Osteoblast (primary cell): Measurements from ENCODE around the gene TOP3B. TPM values are rescaled to one million over a fixed set of nuclear protein-coding genes. Genes with fewer than 3 reads are reported as not detected.

ENCODE experiments used
- DNase-seq: peaks from one replicate; pipeline ENCODE4 v3.0.0; 2011; ENCODE audit warnings: low spot score, mixed read lengths; ENCODE audit not compliant: insufficient read length; ENCODE audit errors: missing footprints
- H2AFZ ChIP-seq: 2 replicates; pipeline ENCODE4 v1.6.0; 2011; ENCODE audit warnings: mild to moderate bottlenecking, low read length
- H3K27ac ChIP-seq: 2 replicates; pipeline ENCODE4 v1.5.1; 2011; ENCODE audit warnings: mild to moderate bottlenecking, low read depth, low read length, moderate library complexity
- H3K27me3 ChIP-seq: 2 replicates; pipeline ENCODE4 v1.6.0; 2012; ENCODE audit warnings: mild to moderate bottlenecking, control low read depth, inconsistent platforms, low read length, moderate library complexity; ENCODE audit not compliant: insufficient read depth
- H3K36me3 ChIP-seq: 2 replicates; pipeline ENCODE4 v1.5.1; 2011; ENCODE audit warnings: mild to moderate bottlenecking, low read length, control low read depth, moderate library complexity; ENCODE audit not compliant: insufficient read depth
- H3K4me1 ChIP-seq: 2 replicates; pipeline ENCODE4 v1.5.1; 2011; ENCODE audit warnings: mild to moderate bottlenecking, low read length, control low read depth, moderate library complexity; ENCODE audit not compliant: insufficient read depth
- H3K4me2 ChIP-seq: 2 replicates; pipeline ENCODE4 v1.6.0; 2011; ENCODE audit warnings: mild to moderate bottlenecking, low read length; ENCODE audit not compliant: insufficient read depth
- H3K4me3 ChIP-seq: fragments of 200-600 bp; sonication (generic); 3 replicates; pipeline ENCODE4 v1.5.1; 2012; ENCODE audit warnings: mild to moderate bottlenecking, low read length, inconsistent platforms; ENCODE audit not compliant: insufficient read depth
- H3K79me2 ChIP-seq: 2 replicates; pipeline ENCODE4 v1.6.0; 2012; ENCODE audit warnings: mild to moderate bottlenecking, low read length, control low read depth, inconsistent platforms; ENCODE audit not compliant: insufficient read depth
- H3K9me3 ChIP-seq: 2 replicates; pipeline ENCODE4 v1.5.1; 2011; ENCODE audit warnings: low read depth, low read length, control low read depth
- H4K20me1 ChIP-seq: 2 replicates; pipeline ENCODE4 v1.6.0; 2012; ENCODE audit warnings: mild to moderate bottlenecking, low read length, control low read depth; ENCODE audit not compliant: insufficient read depth
- total RNA-seq: library from RNA; depleted of rRNA; stranded (reverse); fragments of >200 nt; gene quantifications from 2 replicates; pipeline ENCODE4 v1.2.3, GENCODE V29; 2012
- TF ChIP-seq, protein P1 (sequence below): IDR thresholded peaks from 2 replicates; pipeline ENCODE4 v1.5.1; 2011; ENCODE audit warnings: mild to moderate bottlenecking, low read depth, low read length, moderate library complexity; ENCODE audit errors: extremely low read depth

The TOP3B gene
- total RNA-seq, 1 donor, result 27.9 TPM

DNA sequence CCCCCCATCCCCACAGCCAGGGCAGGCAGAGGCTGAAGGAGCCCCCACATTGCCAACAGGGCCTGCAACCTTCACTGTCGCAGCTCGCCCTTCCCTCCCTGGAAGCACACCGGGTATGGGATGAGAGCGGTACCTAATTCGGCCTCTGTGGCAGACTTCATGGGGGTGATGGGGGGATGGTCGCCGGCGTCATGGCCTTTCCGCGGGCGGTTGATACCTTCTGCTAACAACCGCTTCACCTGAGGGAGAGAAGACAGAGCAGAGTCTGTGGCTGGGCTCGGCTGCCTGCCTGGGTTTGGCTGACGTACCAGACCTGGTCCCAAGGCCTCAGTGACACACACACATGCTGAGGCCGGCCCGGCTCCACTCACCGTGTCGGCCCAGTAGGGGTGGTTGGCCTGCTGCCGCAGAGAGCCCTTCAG, 18.8 kb downstream of the TOP3B start:
- Histone ChIP-seq H3K36me3 (peaks cover 91% of the 10 kb centered on the region), H3K4me3 (no peak overlapping the region), H3K4me2 (no peak overlapping the region)

DNA sequence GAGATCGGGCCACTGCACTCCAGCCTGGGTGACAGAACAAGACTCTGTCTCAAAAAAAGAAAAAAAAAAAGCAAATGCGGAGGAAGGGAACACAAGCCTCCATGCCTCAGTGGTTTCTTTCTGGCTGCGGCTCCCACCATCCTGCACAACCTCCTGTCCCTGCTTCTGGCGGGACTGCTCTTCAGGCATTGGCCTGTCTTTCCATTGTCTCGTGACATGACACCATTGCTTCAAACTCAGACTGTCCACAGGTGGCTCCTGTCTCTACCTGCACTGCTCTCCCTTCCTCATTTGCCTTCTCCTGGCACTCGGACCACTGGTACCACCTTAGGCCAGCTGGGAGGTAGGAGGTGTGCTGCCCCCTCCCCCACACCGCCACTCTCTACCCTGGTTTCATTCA, 19.3 kb downstream of the TOP3B start:
- TF ChIP-seq, protein P1, sequence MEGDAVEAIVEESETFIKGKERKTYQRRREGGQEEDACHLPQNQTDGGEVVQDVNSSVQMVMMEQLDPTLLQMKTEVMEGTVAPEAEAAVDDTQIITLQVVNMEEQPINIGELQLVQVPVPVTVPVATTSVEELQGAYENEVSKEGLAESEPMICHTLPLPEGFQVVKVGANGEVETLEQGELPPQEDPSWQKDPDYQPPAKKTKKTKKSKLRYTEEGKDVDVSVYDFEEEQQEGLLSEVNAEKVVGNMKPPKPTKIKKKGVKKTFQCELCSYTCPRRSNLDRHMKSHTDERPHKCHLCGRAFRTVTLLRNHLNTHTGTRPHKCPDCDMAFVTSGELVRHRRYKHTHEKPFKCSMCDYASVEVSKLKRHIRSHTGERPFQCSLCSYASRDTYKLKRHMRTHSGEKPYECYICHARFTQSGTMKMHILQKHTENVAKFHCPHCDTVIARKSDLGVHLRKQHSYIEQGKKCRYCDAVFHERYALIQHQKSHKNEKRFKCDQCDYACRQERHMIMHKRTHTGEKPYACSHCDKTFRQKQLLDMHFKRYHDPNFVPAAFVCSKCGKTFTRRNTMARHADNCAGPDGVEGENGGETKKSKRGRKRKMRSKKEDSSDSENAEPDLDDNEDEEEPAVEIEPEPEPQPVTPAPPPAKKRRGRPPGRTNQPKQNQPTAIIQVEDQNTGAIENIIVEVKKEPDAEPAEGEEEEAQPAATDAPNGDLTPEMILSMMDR, result no peak
- peak; percentile 60 for DNase-seq
- no peaks in the 10 kb centered on the region for H3K79me2 ChIP-seq
- H3K4me1 ChIP-seq, result peaks cover 3% of the 10 kb centered on the region
- no peak overlapping the region for H3K4me3 ChIP-seq
- peaks cover 3% of the 10 kb centered on the region for H4K20me1 ChIP-seq
- no peaks in the 10 kb centered on the region for H3K27me3 ChIP-seq
- no peak overlapping the region for H3K27ac ChIP-seq
- H3K9me3 ChIP-seq, result no peaks in the 10 kb centered on the region
- H3K36me3 ChIP-seq, result peaks cover 88% of the 10 kb centered on the region
- no peak overlapping the region for H2AFZ ChIP-seq
- no peak overlapping the region for H3K4me2 ChIP-seq

More for the DNA sequence above, 18.8 kb downstream of the TOP3B start:
- peak; percentile 60 for DNase-seq
- Histone ChIP-seq H3K27ac (no peak overlapping the region), H3K9me3 (no peaks in the 10 kb centered on the region), H2AFZ (no peak overlapping the region), H4K20me1 (peaks cover 3% of the 10 kb centered on the region), H3K79me2 (no peaks in the 10 kb centered on the region), H3K4me1 (peaks cover 3% of the 10 kb centered on the region), H3K27me3 (no peaks in the 10 kb centered on the region)
- TF ChIP-seq, protein P1, result no peak

DNA sequence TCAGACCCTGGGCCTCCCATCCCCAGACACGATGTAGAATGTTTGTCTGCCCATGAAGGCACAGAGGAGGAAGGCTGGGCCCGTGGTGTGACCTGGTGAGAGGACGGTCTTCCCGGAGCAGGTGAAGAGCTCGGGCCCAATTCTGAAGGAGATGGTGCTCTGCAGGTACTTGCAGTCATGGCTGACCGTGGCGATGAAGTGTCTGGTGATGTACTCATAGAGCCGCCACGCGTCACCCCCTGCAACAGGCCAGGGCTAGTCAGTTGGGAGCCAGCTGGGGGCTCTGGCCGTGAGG, 20.0 kb downstream of the TOP3B start:
- Histone ChIP-seq H3K36me3 (peaks cover 81% of the 10 kb centered on the region), H2AFZ (no peak overlapping the region), H3K27me3 (no peaks in the 10 kb centered on the region), H4K20me1 (peaks cover 3% of the 10 kb centered on the region), H3K4me3 (no peak overlapping the region), H3K4me2 (no peak overlapping the region), H3K27ac (no peak overlapping the region), H3K4me1 (peaks cover 3% of the 10 kb centered on the region), H3K9me3 (no peaks in the 10 kb centered on the region), H3K79me2 (no peaks in the 10 kb centered on the region)
- DNase-seq, result no peak
- TF ChIP-seq, protein P1, result no peak

DNA sequence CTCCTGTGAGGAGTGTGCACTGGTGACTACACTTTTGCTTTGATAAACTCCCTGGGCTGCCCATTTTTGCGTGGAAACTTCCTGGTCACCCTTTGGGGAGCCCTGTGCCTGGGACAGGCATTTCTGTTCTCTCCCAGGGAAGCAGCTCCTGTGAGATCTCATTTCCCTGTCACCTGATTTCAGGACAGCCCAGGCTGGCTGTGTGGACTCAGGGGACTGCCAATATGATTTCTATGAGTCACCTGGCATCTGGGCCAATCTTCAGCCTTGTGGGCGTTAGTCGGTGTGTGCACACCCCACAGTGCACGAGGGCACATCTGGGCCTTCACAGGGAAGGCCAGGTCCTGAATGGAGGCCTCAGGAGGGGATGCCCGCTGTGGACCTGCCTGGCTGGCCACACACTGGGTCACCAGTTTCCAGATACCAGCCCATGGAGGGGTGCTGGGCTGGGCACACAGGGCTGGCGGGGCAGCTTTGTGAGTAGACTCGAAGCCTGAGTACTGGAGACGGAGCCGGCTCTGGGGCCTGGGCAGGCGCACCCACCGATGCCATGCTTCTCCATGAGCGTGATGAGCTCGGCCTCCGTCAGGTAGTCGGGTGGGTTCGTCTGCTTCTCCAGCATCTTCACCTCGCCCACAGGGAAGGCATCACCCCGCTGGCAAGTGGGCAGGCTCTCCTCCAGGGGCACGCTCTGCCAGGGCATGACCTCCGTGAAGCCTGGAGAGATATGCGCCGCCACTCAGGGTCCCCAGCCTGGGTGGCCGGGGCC, 20.5 kb downstream of the TOP3B start:
- no peak overlapping the region for H3K4me2 ChIP-seq
- peak; percentile 97 for DNase-seq
- H4K20me1 ChIP-seq, result peaks cover 3% of the 10 kb centered on the region
- no peak overlapping the region for H2AFZ ChIP-seq
- peak overlapping the region; percentile 42 for H3K27ac ChIP-seq
- H3K36me3 ChIP-seq, result peaks cover 76% of the 10 kb centered on the region
- no peaks in the 10 kb centered on the region for H3K9me3 ChIP-seq
- H3K79me2 ChIP-seq, result no peaks in the 10 kb centered on the region
- H3K4me1 ChIP-seq, result peaks cover 3% of the 10 kb centered on the region
- no peaks in the 10 kb centered on the region for H3K27me3 ChIP-seq
- H3K4me3 ChIP-seq, result no peak overlapping the region
- TF ChIP-seq, protein P1, result no peak
